GM12878 (cell line): ENCODE results near the gene DNAJC7. TPM values are rescaled to one million over a fixed set of nuclear protein-coding genes. Genes with fewer than 3 reads are reported as not detected.

ENCODE experiments used
- ATAC-seq: fragments of 200-7000 bp; cut with Tn5 transposase; 3 replicates; pipeline ENCODE4 v1.9.1; 2020; ENCODE audit warnings: mild to moderate bottlenecking, moderate library complexity
- BruUV-seq: library from RNA; stranded (reverse); fragments of 400-500 nt; replicated peaks from 2 replicates; lab custom pipeline; 2021; lab: Mats Ljungman, UMichigan
- CTCF ChIA-PET: fragments of 300-600 bp; sonication (Branson Sonifier 250); formaldehyde crosslinking; extraction: SDS; loops from one replicate; lab custom pipeline; 2021; ENCODE audit warnings: inconsistent platforms; lab: Yijun Ruan, JAX
- POLR2A ChIA-PET: fragments of 350-600 bp; formaldehyde crosslinking; extraction: SDS; loops from one replicate; lab custom pipeline; 2021; ENCODE audit warnings: inconsistent platforms; lab: Charles Lee
- RAD21 ChIA-PET: fragments of 300-600 bp; sonication (Branson Sonifier 250); formaldehyde crosslinking; loops from one replicate; lab custom pipeline; 2023; ENCODE audit warnings: antibody characterized with exemption; ENCODE audit not compliant: unreplicated experiment; lab: Charles Lee
- SMC1A ChIA-PET: fragments of 300-600 bp; sonication (Branson Sonifier 250); formaldehyde crosslinking; loops from one replicate; lab custom pipeline; 2023; ENCODE audit not compliant: unreplicated experiment, uncharacterized antibody; lab: Charles Lee
- DNase-seq: peaks from one replicate; pipeline ENCODE4 v3.0.0-alpha.2; 2011; ENCODE audit warnings: low read depth, low spot score
- FAIRE-seq: peaks from 3 replicates; lab custom pipeline; 2011; peaks lifted over from hg19 to GRCh38; lab: Jason Lieb, UNC
- H2AFZ ChIP-seq: 2 replicates; pipeline ENCODE4 v1.6.0; 2011; ENCODE audit warnings: low read depth, low read length, control low read depth; ENCODE audit not compliant: control insufficient read depth
- H3K27ac ChIP-seq: 2 replicates; pipeline ENCODE4 v1.5.1; 2011; ENCODE audit warnings: control low read depth; ENCODE audit not compliant: control insufficient read depth, insufficient read depth
- H3K27me3 ChIP-seq, 2 experiments: replicated peaks in 1 of 2; 2 replicates each; pipeline versions ENCODE4 v1.6.0 to v1.6.1; 2011; ENCODE audit warnings: low read length in 1 of 2; ENCODE audit not compliant: control insufficient read depth in 2 of 2, insufficient read depth in 2 of 2
- H3K36me3 ChIP-seq, 2 experiments: 2 replicates each; pipeline ENCODE4 v1.5.1; 2011; ENCODE audit warnings: low read length in 1 of 2; ENCODE audit not compliant: control insufficient read depth in 2 of 2, insufficient read depth in 2 of 2
- H3K4me1 ChIP-seq: 2 replicates; pipeline ENCODE4 v1.6.1; 2011; ENCODE audit warnings: mild to moderate bottlenecking, low read length, moderate library complexity, mixed read lengths; ENCODE audit not compliant: control insufficient read depth, insufficient read depth
- H3K4me2 ChIP-seq: 2 replicates; pipeline ENCODE4 v1.6.0; 2011; ENCODE audit warnings: control low read depth; ENCODE audit not compliant: control insufficient read depth, insufficient read depth
- H3K4me3 ChIP-seq: fragments of 200-600 bp; sonication (generic); 2 replicates; pipeline ENCODE4 v1.5.1; 2016
- H3K79me2 ChIP-seq: 2 replicates; pipeline ENCODE4 v1.6.0; 2011; ENCODE audit warnings: low read length; ENCODE audit not compliant: control insufficient read depth, insufficient read depth
- H3K9ac ChIP-seq: 2 replicates; pipeline ENCODE4 v1.8.0; 2011; ENCODE audit warnings: low read length, control low read depth, mixed read lengths; ENCODE audit not compliant: control insufficient read depth, insufficient read depth
- H3K9me3 ChIP-seq: replicated peaks from 3 replicates; pipeline ENCODE4 v1.5.1; 2011; ENCODE audit warnings: mild to moderate bottlenecking, low read length; ENCODE audit not compliant: control insufficient read depth, insufficient read depth
- H4K20me1 ChIP-seq: 2 replicates; pipeline ENCODE4 v1.6.0; 2011; ENCODE audit not compliant: control insufficient read depth, insufficient read depth
- IKZF2 ChIP-seq, 2 experiments: fragments of 450-650 bp; IDR thresholded peaks; 2 replicates each; pipeline ENCODE4 v1.6.1; 2017; ENCODE audit warnings: mild to moderate bottlenecking in 2 of 2, moderate library complexity in 2 of 2
- KDM1A ChIP-seq: fragments of 200-600 bp; sonication (generic); IDR thresholded peaks from 2 replicates; pipeline ENCODE4 v1.6.1; 2016; ENCODE audit warnings: borderline replicate concordance
- RELB ChIP-seq: fragments of 450-650 bp; IDR thresholded peaks from 2 replicates; pipeline ENCODE4 v1.6.1; 2017; ENCODE audit warnings: low read depth, mild to moderate bottlenecking, moderate library complexity
- SMC3 ChIP-seq: IDR thresholded peaks from 2 replicates; pipeline ENCODE4 v1.6.1; 2011; ENCODE audit warnings: low read length, improper control_type of control experiment, borderline replicate concordance
- TCF12 ChIP-seq: IDR thresholded peaks from 2 replicates; pipeline ENCODE4 v1.6.1; 2011; ENCODE audit warnings: low read depth, mild to moderate bottlenecking, low read length
- WRNIP1 ChIP-seq: IDR thresholded peaks from 2 replicates; pipeline ENCODE4 v1.6.1; 2011; ENCODE audit warnings: low read depth, low read length, improper control_type of control experiment, borderline replicate concordance
- ZNF274 ChIP-seq: IDR thresholded peaks from one replicate; pipeline ENCODE4 v1.8.0; 2011; ENCODE audit not compliant: insufficient read length, insufficient read depth
- WGBS: methylation state at CpG from one replicate; pipeline ENCODE4 v1.1.6; 2016; ENCODE audit warnings: low lambda C conversion rate; ENCODE audit not compliant: insufficient replicate concordance, insufficient coverage; ENCODE audit errors: missing lambda C conversion rate; 5-methylcytosine and 5-hydroxymethylcytosine counted together
- in situ Hi-C: fragments of 300-500 bp; cut with MboI; formaldehyde crosslinking; loops from 9 replicates; pipeline ENCODE4 v1.14.3; 2018; ENCODE audit warnings: mixed read lengths
- intact Hi-C: fragments of 100-400 bp; cut with micrococcal nuclease; formaldehyde crosslinking; loops from one replicate; pipeline ENCODE4 v1.14.2; 2022; ENCODE audit not compliant: unreplicated experiment
- polyA plus RNA-seq, 11 experiments: library from polyadenylated mRNA; depleted of rRNA in 4 of 11; unstranded in 6 of 11; stranded (reverse) in 5 of 11; fragments of >200 nt; fragmentation: Nextera tagmentation in 4 of 11; fragmentation: Illumina TruSeq in 1 of 11; extraction: Ambion mirVana in 4 of 11; extraction: Trizol in 1 of 11; gene quantifications; 1 replicate in 1 of 11; 2 replicates in 10 of 11; pipeline versions ENCODE4 v1.2.1 to v1.2.3, GENCODE V29; 2011 to 2016; ENCODE audit warnings: inconsistent platforms in 2 of 11, missing spikeins in 2 of 11, low read depth in 1 of 11
- total RNA-seq, 4 experiments: library from RNA; depleted of rRNA in 3 of 4; stranded (reverse); fragments of >200 nt in 3 of 4; fragmentation: Illumina TruSeq in 1 of 4; extraction: Trizol in 1 of 4; gene quantifications; 2 replicates each; pipeline versions ENCODE4 v1.2.1 to v1.2.3, GENCODE V29; 2013 to 2021
- TF ChIP-seq, protein P1 (sequence below): fragments of 450-650 bp; IDR thresholded peaks from 2 replicates; pipeline ENCODE4 v1.6.1; 2017; ENCODE audit warnings: mild to moderate bottlenecking, moderate library complexity

Gene DNAJC7
- total and polyA plus RNA-seq, 10 of the 15 experiments (the other 5 are each of a cell fraction or from before 2014, with no cell fraction given): 60.1 to 173 (median 94.9) TPM

GRCh38 chr17:41959030-41959335 is 58.3 kb downstream of the DNAJC7 start:
- ATAC-seq: no peak
- Histone ChIP-seq H3K9me3 (no peaks in the 10 kb centered on the region), H3K4me1 (no peaks in the 10 kb centered on the region)
- no peak for FAIRE-seq
- DNase-seq: no peak
- TF ChIP-seq IKZF2 (IDR thresholded peaks at IDR 0.05): no peak
- TF ChIP-seq WRNIP1: no peak
- TF ChIP-seq SMC3: no peak
- no peak for TF ChIP-seq TCF12
- no peak for TF ChIP-seq RELB
- no peak for TF ChIP-seq KDM1A
- no peak for TF ChIP-seq ZNF274
- TF ChIP-seq, protein P1, sequence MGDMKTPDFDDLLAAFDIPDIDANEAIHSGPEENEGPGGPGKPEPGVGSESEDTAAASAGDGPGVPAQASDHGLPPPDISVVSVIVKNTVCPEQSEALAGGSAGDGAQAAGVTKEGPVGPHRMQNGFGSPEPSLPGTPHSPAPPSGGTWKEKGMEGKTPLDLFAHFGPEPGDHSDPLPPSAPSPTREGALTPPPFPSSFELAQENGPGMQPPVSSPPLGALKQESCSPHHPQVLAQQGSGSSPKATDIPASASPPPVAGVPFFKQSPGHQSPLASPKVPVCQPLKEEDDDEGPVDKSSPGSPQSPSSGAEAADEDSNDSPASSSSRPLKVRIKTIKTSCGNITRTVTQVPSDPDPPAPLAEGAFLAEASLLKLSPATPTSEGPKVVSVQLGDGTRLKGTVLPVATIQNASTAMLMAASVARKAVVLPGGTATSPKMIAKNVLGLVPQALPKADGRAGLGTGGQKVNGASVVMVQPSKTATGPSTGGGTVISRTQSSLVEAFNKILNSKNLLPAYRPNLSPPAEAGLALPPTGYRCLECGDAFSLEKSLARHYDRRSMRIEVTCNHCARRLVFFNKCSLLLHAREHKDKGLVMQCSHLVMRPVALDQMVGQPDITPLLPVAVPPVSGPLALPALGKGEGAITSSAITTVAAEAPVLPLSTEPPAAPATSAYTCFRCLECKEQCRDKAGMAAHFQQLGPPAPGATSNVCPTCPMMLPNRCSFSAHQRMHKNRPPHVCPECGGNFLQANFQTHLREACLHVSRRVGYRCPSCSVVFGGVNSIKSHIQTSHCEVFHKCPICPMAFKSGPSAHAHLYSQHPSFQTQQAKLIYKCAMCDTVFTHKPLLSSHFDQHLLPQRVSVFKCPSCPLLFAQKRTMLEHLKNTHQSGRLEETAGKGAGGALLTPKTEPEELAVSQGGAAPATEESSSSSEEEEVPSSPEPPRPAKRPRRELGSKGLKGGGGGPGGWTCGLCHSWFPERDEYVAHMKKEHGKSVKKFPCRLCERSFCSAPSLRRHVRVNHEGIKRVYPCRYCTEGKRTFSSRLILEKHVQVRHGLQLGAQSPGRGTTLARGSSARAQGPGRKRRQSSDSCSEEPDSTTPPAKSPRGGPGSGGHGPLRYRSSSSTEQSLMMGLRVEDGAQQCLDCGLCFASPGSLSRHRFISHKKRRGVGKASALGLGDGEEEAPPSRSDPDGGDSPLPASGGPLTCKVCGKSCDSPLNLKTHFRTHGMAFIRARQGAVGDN: no peak
- TF ChIP-seq, all 136 proteins: peak for 0
- in situ Hi-C loops (no loop called here), intact Hi-C loops (loop anchor here (1.0 kb wide), 1 partner anchor 221 kb away; no protein-coding TSS in a partner anchor)
- H4K20me1 ChIP-seq: no peaks in the 10 kb centered on the region
- H3K79me2 ChIP-seq: no peaks in the 10 kb centered on the region
- ChIA-PET CTCF (interaction anchor here (0.6 to 2.8 kb wide), 24 partner anchors 10 to 292 kb away, joined by 3 to 17 read pairs (median 4); partner anchors contain the start of genes KLHL11 and ODAD4), SMC1A (interaction anchor here (1.1 to 1.6 kb wide), 5 partner anchors 20 to 223 kb away, joined by 3 to 4 read pairs (median 3); no protein-coding TSS in a partner anchor), RAD21 (interaction anchor here (0.8 to 2.2 kb wide), 7 partner anchors 26 to 157 kb away, joined by 3 to 11 read pairs (median 3); partner anchors contain the start of genes ACLY, DNAJC7 and ODAD4), POLR2A (interaction anchor here (0.6 to 1.5 kb wide), 2 partner anchors 26 to 61 kb away, joined by 3 read pairs; partner anchors contain the start of gene NKIRAS2)
- WGBS: 0% methylated on average over 2 of the region's 2 CpGs
- H2AFZ ChIP-seq: no peak overlapping the region
- BruUV-seq: no TSS peak
- H3K4me2 ChIP-seq: no peak overlapping the region
- H3K9ac ChIP-seq: no peak overlapping the region
- no peak overlapping the region for H3K27ac ChIP-seq
- no peak overlapping the region for H3K4me3 ChIP-seq
- no peaks in the 10 kb centered on the region for H3K27me3 ChIP-seq
- H3K36me3 ChIP-seq: no peaks in the 10 kb centered on the region
